HG03558 (cell line): Measurements from ENCODE around the gene MAGI1.
A peak's percentile ranks its signal among the peaks of the same experiment; 100 is the strongest.
"Not testable (repeated sequence)": the region's sequence is repeated elsewhere in the genome, so short reads cannot be mapped to it uniquely, and the experiment has no call there.

Experiments
- ATAC-seq: cut with Tn5 transposase; IDR thresholded peaks from one replicate; pipeline ENCODE4 v1.9.1; 2021; ENCODE audit warnings: moderate number of reproducible peaks; ENCODE audit not compliant: unreplicated experiment; ENCODE audit errors: extremely low read depth

Gene MAGI1

GRCh38 chr3:65733459-65733858, 305.3 kb downstream of the MAGI1 start:
- no peak for ATAC-seq

DNA sequence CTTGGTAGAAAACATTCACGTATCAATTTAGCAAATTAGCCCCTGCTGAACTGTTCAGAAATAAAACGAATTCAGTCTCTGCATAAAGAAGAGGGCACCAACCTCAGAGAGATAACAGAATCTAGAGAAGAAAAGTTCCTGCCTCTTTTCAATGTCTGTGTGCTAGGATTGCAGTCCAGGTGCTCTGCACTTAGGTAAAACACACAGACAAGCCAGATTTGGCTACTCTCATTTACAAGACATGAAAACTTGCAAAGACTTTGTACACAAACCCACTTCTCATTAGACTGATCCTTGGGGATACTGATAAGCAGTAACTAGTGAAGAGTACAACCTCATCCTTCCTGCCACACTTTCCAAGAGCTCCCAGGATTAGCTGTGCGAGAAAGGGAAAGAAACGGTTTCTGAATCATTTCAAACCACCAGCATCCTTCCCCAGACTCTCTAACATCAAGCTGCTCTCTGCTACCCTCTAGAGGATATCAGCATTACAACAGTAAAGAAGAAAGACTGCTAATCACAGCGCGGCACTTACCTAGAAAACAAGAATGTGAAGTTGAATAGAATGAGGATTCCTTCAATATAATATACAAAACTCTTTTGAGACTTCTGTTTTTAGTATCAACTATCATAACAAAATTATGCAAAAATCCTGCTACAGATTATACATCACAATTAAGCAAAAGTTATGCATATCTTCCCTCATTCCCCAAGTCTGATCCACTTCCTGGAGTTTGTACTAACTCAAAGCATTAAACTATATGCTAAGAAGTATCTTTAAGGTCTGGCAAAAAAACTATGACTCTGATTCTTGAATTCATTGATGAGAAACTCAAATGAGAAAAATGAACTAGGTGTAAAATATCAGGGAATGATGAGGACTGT, 306.4 kb downstream of the MAGI1 start:
- ATAC-seq: peak; percentile 82

GRCh38 chr3:65730449-65730848, 308.3 kb downstream of the MAGI1 start:
- no peak for ATAC-seq

DNA sequence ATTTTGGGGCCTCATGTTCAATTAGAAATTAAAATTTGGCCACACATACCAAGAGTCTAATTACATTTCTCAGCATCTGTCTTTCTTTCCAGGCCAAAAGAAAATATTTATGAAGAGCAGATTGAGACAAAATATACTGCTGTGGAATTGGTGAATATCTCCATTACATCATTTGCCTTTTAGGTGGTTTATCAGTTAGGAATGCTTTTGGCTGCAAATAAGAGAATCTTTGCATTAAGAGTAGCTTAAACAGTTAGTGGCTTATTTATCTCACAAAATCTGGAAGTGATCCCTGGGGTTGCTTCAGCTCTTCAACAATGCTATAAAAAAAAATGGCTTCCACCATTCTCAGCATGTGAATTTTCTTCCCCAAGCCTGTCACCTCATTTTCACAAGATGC, 308.7 kb downstream of the MAGI1 start:
- no peak for ATAC-seq

DNA sequence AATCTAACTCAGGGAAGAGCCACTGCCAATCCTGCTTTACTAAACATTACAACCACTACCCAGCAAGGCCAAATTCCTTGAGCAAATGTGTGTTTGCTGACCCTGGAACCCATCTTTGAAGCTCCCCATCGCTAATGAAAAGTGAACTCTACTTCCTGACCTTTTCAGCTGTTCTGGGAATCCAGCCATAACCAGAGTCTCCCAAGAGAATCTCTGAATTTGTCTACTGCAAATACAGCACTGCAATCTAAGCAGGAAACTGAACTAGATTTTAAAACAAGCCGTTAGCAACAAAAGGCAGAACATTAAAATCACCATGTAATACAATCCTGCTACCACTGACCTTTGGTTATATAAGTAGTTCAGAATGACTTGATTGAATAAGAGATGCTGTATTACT, 309.2 kb downstream of the MAGI1 start:
- ATAC-seq: no peak

DNA sequence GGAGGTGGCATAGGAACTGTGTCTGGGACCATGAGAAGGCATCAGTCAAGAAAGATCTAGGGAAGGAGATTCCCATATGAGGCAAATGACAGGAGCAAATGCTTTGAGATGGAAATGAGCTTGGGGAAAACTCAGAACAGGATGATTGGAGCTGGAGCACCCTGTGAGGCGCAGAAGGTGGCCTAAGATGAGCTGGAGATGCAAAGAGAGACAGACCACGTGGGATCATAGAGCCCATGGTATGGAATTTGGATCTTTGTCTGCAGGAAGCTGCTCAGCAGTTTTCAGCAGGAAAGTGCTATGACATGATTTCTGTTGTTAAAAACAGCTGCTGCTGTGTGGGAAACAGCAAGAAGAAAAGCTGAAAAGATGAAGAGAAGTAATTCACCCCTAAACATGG, 310.6 kb downstream of the MAGI1 start:
- ATAC-seq: no peak

DNA sequence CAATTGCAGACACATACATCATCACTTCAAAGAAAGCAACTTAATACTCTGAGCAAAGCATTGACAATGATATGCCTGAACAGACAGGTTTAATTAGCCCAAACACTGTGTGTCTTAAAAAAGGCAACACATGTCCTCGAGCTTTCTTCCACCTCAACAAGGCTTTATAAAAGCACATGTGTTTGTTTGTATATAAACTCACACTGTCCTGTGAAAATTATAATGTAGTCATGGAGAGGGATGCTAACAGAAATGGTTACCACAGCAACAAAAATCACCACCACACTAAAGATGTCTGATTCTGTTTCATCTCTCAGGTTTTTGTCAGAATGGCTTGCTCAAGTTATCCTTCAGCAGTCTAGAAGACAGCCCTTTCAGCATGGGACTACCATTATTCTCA, 314.7 kb downstream of the MAGI1 start:
- ATAC-seq: no peak

DNA sequence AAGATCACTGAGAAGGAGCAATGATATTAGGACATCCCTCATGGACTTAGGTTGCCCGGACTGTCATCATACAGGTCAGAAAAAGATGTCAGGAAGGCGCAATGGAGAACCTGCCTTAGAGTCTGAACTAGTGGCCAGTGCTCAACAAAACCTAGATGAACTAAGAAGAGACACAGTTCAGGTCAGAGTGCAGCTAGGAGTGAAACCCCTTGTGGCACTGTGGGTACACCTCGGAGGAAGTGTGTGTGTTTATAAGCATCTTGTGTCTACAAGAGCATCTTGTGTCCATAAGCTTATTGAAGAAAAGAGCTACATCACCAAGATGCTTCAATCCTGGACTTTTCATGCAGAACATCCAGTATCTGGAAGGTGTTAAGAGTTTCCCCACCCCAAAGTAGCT, 315.7 kb downstream of the MAGI1 start:
- no peak for ATAC-seq

DNA sequence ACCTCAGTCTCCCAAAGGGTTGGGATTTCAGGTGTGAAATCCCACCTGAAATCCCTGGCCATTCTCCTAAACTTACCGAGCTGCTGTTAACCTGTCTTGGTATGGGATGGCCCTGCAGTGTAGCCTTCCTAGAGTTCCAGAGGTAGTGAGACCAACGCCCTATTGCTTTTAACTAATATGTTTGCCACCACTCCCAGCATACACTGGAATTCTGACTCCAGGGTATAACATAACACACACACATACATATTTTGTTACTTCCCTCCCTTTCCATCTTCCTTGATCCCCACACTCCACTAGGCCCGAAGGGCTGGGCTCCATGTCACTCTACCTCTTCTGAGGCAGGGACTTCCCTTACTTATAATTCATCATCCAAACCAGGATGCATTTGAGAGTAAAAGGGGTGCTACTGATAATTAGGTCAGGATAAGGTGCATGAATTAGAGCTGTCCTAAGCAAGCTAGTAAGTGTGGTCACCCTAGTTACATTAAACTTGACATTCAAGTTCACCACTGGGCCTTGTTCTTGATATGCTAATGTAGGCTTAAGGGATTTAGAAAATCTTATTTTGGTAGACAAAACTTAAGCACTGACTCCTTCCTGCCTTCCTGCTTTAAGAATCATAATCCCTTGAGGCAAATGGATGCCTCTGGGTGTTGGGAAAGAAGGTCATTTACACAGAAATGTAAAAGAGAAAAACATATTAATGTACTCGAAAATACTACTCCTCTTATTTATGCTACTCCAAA, 317.6 kb downstream of the MAGI1 start:
- no peak for ATAC-seq

GRCh38 chr3:65719639-65720038, 319.1 kb downstream of the MAGI1 start:
- not testable (repeated sequence) for ATAC-seq

GRCh38 chr3:65717676-65718346, 320.9 kb downstream of the MAGI1 start:
- no peak for ATAC-seq

GRCh38 chr3:65716071-65716751, 322.5 kb downstream of the MAGI1 start:
- no peak for ATAC-seq

GRCh38 chr3:65714134-65714533, 324.6 kb downstream of the MAGI1 start:
- no peak for ATAC-seq

DNA sequence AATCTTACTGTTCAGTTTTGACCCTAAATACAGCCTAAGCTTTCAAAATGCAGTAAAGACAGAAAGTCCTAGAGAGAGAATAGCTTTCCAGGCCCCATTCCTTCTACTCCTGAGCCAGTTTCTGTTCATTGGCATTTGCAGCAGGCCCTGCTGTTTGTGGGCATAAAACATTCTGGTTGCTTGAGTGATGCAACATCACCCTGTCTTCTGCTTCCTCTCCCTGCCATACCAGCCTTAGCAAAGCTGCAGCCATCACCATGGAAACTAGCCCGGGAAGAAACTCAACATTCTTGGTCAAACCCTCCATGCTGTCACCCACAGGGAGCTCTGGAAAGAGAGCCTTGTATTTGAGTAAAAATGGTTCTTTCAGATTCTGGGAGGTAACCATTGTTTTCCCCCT, 325.7 kb downstream of the MAGI1 start:
- no peak for ATAC-seq

DNA sequence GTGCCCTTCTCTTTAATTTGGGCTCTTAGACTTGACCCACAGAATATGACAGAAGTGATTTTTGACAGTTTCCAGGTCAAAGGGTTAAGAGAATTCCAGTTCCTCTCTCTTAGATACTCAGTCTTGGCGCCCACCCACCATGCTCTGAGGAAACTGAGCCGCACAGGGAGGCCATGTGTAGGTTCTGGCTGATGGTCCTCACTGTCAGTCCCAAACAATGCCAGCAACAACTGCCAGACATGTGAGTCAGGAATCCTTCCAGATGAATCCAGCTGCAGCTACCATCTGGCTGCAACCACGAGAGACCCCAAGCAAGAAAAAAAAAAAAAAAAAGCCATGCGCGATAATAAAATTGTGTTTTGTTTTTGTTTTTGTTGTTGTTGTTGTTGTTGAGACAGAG, 326.6 kb downstream of the MAGI1 start:
- no peak for ATAC-seq

DNA sequence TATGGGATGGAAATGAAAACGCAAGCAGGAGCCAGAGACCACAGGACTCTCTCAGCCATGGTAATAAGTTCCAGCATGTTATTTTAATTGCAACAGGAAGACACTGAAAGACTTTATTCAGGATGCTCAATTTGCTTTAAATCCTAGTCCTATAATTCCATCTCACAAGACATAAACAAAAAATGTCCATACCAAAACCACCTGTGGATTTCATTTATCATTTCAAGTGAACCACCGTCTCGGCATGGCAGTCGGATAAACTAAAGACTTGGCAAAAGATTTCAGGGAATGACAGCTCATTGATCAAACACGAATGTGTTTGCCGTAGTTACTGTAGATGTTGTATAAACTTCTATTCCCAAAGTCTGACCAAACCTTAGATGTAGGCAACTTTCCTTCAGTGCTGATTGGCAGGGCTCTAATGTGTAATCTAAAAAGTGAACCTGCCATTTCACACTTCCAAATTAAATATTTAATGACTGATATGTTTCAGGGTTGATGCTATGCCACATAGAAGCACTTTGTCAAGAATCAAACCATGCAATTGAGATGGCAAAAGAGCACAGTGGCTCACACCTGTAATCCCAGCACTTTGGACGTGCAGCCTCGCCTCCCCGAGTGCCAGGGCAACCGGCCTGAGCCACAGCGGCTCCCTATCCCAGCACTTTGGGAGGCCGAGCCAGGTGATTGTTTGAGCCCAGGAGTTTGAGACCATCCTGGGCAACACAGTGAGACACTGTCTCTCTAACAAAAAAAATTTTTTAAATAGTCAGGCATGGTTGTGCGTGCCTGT, 331.7 kb downstream of the MAGI1 start:
- ATAC-seq: no peak

DNA sequence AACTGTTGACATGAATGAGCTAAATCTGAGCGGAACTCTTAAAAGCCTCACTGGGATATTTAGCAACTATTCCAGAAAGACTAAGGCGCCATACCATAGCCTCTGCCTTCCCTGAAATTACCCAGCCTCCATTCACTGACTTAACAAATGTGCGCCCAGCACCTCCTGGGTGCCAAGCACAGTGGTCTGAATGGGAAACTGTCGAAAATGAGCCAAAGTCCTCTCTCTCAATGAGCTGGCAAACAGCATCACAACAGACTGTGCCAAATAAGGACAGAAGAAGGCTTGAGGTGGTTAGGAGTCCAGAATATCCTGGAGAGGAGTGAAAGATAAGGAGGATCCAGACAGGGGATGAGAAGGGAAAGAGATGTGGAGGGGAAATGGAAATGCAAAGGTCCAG, 332.4 kb downstream of the MAGI1 start:
- ATAC-seq: no peak

- ATAC-seq: no peak
These were observed 334.9 kb downstream of the MAGI1 start for GRCh38 chr3:65703820-65704219.

DNA sequence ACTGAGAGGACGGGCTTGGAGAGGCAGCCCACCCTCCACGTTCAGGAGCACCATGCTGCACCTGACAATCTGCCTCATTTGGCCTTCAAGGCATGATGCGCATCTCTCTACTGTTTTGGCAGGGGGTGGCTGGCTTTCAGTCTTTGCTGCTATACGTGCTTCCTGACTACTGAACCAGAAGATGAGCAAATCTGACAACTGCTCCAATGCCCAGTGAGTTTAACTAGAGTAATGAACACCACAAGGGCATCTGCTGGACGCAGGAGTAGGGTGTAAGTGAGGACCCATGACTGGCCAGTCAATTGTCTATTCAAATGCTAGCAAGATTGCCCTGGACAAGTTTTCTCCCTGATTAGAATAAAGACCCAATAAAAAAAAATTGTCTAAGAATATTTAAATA, 335.7 kb downstream of the MAGI1 start:
- no peak for ATAC-seq

DNA sequence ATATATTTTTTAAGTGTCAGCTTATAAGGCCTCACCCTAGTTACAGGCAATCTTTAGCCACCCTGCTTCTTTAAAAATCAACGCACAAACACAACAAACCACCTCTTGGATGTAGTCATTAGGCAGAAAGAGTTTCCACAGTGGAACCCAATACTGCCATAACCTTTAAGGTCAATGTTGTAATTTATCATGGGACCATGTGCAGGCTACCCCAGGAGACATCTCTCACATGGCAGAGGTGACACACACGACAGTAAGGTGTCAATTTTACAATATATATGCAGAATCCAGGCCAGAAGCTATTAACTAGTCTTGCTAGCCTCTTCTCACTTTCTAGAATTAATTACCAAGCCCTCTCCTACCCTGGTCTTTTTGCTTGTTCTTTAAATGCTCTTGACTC, 336.5 kb downstream of the MAGI1 start:
- ATAC-seq: no peak
